Neural progenitor cell (in vitro differentiated cells): ENCODE measurements around the gene FGFR2.

Experiments
- EZH2 ChIP-seq: fragments of 200-600 bp; sonication (generic); IDR thresholded peaks from 2 replicates; pipeline ENCODE4 v1.6.1; 2017; ENCODE audit warnings: antibody characterized with exemption, mild to moderate bottlenecking, moderate library complexity
- EZH2phosphoT487 ChIP-seq: fragments of 200-600 bp; sonication (generic); IDR thresholded peaks from 2 replicates; pipeline ENCODE4 v1.6.1; 2017; ENCODE audit warnings: antibody characterized with exemption
- TF ChIP-seq, protein P1 (sequence below): fragments of 200-600 bp; sonication (generic); IDR thresholded peaks from 2 replicates; pipeline ENCODE4 v1.5.1; 2017; ENCODE audit warnings: antibody characterized with exemption, mild to moderate bottlenecking

DNA sequence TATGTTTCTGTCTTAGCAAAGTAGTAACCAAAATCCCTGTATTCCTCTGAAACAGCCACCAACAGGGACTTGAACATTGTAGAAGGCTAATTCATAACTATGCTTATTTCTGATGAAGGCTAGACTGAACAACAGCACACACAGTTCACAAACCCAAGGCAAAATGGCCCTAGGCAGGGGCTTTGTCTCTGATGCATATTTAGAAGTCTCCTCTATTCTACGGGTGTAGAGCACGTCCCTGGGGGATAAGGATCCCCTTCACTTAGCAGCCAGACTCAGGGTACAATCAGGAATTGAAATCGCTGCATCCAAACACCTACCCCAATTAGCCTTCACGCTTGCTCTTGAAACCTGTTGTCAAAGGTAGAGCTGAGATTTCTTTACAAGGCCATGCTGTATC, 45.5 kb downstream of the FGFR2 start:
- no peak for TF ChIP-seq EZH2
- no peak for TF ChIP-seq EZH2phosphoT487
- TF ChIP-seq, protein P1, sequence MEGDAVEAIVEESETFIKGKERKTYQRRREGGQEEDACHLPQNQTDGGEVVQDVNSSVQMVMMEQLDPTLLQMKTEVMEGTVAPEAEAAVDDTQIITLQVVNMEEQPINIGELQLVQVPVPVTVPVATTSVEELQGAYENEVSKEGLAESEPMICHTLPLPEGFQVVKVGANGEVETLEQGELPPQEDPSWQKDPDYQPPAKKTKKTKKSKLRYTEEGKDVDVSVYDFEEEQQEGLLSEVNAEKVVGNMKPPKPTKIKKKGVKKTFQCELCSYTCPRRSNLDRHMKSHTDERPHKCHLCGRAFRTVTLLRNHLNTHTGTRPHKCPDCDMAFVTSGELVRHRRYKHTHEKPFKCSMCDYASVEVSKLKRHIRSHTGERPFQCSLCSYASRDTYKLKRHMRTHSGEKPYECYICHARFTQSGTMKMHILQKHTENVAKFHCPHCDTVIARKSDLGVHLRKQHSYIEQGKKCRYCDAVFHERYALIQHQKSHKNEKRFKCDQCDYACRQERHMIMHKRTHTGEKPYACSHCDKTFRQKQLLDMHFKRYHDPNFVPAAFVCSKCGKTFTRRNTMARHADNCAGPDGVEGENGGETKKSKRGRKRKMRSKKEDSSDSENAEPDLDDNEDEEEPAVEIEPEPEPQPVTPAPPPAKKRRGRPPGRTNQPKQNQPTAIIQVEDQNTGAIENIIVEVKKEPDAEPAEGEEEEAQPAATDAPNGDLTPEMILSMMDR: no peak
